HG03354 (cell line): ENCODE measurements around the gene YAE1.
"Not testable (repeated sequence)": the region's sequence is repeated elsewhere in the genome, so short reads cannot be mapped to it uniquely, and the experiment has no call there.

Source experiments
- ATAC-seq: cut with Tn5 transposase; IDR thresholded peaks from one replicate; pipeline ENCODE4 v1.9.1; 2021; ENCODE audit warnings: mild to moderate bottlenecking; ENCODE audit not compliant: unreplicated experiment, poor library complexity, severe bottlenecking

YAE1 gene, protein sequence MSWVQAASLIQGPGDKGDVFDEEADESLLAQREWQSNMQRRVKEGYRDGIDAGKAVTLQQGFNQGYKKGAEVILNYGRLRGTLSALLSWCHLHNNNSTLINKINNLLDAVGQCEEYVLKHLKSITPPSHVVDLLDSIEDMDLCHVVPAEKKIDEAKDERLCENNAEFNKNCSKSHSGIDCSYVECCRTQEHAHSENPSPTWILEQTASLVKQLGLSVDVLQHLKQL

DNA sequence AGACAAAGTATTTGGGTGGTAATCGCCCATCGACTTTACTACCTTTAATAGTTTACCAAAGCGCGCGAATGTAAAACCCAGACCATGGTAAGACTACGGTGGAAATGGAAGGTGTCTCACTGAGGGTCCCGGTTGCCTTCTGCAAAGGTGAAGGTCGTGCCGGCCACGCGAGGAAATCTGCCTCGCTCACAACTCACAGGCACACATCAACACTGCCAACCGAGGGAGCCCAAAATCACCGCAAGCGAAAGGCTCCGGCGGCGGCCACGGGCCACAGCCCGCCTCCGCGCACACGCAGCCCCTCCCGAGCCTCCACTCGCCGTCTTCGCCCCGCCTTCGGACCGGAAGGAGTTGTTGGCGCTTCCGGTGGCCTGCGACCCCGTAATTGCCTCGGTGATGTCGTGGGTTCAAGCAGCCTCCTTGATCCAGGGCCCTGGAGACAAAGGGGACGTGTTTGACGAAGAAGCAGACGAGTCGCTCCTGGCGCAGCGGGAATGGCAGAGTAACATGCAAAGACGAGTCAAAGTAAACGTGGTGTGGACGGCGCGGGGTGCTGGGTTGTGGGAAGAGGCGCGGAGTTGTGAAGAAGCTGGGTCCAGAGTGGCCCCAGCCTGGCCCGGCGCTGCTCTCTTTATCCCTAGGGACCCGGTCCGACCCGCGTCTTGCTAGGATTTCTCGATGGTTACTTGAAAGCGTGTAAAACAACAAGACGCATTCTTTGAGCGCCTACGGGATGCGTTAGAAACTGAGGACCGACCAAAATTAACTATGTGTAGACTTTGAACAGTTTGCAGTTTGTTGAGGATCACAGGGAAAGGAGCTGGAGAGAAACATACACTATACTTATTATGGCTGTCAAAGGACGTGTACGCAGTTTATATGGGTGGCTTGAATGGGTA, at the start of gene YAE1:
TSS of gene YAE1 (plus strand) at position 382 of the 899 bp plus-strand sequence. CDS start at position 397, 15 bp downstream.
- ATAC-seq, result peak; percentile 100

DNA sequence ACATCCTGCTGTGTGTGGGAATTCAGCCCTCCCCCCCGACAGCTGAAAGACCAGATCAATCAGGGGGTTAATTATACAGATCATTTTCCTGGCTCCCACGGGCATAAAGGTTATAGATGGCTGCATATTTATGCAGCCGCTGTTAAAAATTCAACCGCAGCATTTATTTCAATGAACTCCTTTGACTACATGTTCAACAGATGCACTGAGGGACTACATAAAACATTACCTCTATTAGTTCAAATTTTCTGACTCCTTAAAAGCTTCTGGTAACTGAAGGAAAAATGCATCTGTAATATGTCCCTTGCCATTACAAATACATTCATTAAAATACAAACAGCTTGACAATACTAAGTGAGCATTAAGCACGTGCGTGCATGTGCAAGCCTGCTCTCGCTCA, 49.7 kb upstream of the YAE1 start:
- ATAC-seq, result no peak

DNA sequence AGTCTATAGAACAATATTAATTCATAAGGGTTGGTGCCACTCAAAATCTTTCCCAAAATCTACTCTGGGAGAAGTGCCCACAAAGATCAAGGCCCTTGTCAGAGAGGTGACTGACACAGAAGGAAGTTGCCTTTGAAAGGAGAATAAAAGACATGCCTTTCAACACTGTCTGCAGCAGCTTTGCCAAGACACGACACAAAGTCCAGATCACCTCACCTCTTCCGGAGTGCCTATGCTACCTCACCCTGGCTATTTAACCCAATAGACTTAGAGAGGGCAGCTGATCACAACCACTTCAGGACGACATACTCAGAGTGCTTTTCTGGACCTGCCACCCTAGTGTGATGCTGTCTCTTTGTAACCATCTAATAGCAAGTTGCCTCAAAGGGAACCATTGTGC, 49.0 kb upstream of the YAE1 start:
- ATAC-seq, result no peak

DNA sequence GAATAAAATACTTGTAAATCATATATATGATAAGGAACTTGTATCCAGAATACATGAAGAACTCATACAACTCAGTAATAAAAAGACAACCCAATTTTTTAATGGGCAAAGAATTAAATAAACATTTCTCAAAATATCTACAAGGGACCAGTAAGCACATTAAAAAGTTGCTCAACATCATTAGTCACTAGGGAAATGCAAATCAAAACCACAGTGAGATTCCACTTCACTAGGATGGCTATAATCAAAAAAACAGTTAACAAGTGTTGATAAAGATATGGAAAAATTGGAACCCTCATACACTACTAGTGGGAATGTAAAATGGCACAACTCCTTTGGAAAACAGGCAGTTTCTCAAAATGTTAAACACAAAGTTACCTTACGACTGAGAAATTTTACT, 40.3 kb upstream of the YAE1 start:
- no peak for ATAC-seq

DNA sequence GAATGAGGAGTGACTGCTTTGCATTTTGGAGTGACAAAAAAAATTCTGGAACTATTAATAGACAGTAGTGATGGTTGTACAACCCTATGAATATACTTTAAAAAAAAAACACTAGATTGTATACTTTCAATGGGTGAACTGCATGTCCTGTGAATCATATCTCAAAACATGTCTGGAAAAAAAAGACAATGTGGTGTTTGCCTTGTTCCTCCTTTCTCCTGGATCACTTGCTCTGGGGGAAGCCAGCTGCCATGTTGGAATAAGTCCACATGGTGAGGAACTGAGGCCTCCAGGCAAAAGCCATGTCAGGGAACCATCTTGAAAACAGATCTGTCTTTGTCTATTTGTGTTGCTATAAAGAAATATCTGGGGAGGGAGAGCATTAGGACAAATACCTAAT, 39.5 kb upstream of the YAE1 start:
- ATAC-seq, result no peak

DNA sequence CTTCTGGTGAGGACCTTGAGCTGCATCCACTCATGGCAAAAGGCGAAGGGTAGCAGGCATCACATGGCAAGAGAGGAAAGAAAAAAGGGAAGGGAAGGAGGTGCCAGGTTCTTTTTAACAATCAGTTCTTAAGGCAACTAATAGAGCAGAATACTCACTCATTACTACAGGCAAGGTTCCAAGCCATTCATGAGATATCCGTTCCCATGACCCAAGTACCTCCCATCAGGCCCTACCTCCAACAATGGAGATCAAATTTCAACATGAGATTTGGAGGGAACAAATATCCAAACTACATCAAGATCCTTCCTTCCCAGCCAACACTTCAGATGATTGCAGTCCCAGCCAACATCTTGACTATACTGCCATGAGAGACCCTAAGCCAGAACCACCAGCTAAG, 38.9 kb upstream of the YAE1 start:
- ATAC-seq, result no peak

DNA sequence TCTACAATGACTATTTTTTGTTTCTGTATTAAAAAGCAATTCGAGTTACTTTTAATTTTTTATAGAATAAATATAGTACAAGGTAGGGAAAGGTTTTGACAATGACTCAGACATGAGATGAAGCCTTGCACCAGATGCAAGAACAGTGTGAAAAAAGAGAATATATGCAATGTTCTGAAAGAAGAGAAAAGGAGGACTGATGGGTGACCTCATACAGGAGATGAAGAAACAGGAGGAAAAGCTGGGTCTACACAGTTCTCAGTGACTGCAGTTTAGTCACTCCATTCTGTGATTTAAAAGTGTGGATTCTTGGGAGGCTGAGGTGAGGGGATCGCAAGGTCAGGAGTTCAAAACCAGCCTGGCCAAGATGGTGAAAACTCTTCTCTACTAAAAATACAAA, 38.3 kb upstream of the YAE1 start:
- no peak for ATAC-seq

DNA sequence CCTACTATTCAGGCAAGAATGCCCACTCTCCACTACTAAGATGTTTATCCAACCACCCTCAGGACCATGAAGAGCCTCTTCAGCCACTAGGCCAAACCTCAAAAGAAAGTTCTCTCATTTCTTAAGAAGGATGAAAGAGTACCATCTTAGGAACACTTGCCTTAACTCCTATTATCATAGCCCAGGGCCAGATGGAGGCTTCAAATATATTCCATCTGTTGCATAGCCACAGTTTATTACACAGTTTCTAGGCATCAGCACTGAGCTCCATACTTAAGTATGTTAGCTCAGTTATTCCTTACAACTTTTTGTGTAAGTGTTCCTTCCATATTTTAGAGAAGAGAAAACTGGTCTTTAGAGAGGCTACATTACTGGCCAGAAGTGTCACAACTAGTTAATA, 37.4 kb upstream of the YAE1 start:
- no peak for ATAC-seq

DNA sequence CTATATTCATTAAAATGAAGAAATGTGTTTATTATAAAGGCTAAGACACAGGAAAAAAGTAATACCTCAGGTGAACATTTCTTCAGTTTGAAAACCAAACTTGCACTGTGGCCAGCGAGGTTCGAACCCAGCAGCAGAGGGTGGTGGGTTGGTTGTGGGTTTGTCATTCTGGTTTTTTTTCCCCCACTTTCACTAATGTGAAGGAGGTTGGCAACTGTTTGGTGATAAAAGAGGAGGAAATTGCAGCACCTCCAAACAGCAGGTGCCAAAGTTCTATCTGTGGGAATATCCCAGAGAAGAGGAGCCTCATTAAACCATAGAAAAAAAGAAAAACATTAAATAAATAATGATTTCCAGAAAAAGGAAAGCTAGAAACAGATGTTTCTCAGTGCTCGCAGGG, 36.6 kb upstream of the YAE1 start:
- ATAC-seq, result no peak

DNA sequence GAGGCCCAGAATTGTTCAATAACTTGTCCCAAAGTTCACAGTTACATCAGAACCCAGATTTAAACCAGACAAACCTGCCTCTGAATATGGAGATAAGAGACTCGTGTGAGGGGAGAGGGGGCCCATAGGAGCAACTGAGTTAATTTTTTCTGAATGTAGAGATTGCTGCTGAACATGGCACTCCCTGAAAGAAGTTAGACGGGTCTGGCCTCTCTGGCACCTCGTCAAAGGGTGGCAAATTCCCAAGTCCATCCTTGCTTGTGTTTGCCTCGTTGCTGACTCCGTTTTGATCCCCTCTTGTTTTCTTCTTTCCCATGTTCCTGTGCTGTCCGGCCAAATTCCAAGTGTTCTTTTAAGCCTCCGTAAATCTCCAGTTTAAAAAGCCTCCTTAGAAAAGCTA, 35.2 kb upstream of the YAE1 start:
- no peak for ATAC-seq

DNA sequence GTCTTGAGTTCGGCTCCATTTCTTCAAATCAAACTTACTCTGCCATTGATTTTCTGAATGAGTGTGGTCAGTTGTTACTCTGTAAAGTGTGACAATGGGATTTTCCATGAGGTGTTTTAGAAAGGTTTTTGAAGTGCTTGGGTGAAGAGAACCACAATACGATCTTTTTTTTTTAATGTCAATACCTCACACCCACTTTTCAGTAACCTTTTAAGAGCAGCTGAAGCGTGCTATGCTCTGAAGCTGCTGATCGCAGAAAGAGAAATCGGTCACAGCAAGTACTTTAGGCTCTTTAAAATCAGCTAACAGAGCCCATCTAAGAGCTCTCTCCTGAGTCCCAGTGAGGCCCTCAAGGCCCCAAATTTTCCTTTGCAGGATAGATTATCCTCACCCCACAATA, 34.4 kb upstream of the YAE1 start:
- ATAC-seq, result no peak

DNA sequence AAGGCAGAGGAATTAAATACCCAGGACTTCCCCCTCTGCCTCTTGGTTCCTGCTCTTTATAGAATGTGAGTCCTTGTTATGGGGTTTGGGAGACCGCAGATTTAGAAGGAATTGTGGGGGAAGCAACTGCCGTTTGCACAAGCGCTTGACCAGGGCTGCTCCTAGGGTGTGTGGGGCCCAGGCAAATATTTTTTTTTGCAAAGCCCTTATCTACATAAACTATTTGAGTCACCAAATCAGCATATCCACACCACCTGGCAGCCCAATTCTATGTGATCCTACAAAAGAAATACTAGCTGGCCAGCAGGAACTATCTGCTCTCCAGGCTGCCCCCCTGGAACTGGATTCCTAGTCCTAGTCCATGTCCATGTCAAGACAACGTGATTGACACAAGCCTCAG, 33.4 kb upstream of the YAE1 start:
- no peak for ATAC-seq

DNA sequence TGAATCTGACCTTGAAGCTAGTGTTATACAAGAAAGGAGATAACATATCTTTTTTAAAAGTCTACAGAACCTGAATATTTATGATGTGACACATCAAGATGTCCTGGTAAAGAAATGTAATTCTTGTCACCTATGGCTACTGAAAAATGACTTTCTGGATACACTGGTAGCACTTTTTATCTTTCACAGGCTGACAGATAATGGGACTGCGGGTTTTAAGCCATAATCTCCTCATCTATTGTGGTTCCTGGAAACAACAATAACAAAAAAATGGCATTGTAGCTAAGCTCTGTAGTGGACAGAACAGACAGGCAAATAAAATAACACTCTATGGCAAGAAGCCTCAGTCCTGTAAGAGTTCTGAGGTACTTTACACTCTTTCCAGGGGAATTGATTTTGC, 31.6 kb upstream of the YAE1 start:
- no peak for ATAC-seq

DNA sequence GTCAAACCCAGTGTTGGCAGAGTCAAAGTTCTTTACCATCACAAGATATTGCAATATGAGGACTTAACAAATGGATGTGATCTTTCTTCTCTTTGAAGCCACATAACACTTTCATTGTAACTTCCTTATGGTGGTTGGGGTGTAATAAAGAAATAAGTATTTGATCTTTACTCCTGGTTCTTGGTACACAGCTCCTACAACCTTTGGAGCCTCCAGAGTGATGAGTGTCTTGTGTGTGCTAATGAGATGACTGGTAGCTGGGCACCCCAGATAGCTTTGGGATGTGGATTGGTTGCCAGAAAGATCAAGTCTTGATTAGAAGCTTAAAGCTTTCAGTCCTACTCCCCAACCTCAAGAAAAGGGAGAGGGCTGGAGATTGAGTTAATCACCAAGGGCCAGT, 31.1 kb upstream of the YAE1 start:
- ATAC-seq, result no peak

DNA sequence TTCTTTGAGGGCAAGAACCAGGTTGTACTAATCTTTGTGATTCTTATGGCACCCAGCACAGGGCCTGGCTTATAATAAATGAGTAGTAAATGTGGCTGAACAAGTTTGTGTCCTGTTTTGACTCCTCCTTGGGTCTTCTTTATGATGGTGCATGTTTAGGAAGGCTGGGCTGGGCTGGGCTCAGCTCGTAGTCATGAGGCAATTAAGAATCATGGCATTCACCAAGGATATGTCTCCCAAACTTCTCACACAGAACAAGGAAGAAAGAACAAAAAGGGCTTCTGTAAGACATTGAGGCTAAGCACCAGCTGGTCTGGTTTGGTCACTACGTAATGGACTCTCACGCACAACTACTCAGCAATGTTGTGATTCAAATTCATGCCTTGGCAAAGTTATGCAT, 30.5 kb upstream of the YAE1 start:
- no peak for ATAC-seq

DNA sequence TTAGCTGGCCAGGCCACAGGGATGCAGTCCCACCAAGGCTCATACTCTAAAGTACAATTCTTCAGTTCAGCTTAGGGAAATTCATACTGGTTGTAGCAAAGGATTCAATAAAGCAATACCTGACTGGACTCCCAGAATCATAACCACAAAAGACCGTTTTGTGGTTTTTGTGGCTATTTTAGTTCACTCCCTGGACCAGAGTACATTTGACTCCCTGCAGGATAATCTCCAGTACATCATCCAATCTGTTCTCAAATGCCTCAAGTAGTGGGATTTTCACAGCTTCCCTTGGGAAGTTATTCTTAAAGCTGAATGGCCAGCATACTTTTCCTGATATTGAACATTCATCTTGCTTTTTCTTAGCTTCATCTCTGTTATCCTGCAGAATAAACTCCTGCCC, 29.3 kb upstream of the YAE1 start:
- no peak for ATAC-seq

DNA sequence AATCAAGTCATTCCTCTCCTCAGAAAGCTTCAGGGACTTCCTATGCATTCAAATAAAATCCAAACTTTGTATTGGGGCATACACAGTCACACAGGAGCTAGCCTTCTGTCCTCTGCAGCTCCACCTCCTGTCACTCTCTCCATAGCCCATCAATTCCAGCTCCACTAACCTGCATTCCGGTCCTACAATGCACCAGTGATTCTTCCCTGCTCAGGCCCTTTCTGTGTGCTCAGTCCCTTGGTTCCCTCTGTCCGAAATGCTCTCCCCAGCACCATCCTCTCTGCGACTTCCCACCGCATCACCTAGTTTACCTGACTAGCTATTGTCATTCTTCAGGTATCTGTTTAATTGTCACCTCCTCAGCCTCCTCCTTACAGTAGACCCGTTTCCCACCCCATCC, 26.4 kb upstream of the YAE1 start:
- ATAC-seq, result no peak

DNA sequence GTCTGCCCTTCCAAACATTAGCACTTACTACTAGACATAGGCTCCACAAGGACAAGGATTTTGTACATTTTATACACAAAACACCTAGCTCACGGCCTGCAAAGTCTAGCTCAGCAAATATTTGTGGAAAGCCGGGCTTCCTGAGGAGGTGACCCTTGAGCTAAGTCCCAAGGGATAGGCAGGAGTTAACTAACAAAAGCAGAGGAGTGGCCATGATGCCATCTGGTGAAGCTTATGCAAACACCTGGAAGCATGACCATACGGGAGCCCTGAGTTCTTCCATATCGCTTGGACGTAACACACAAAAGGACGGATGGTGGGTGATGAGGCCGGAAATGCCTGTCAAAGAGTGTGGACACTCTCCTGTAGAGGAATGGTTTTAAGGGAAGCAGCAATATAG, 25.9 kb upstream of the YAE1 start:
- no peak for ATAC-seq

DNA sequence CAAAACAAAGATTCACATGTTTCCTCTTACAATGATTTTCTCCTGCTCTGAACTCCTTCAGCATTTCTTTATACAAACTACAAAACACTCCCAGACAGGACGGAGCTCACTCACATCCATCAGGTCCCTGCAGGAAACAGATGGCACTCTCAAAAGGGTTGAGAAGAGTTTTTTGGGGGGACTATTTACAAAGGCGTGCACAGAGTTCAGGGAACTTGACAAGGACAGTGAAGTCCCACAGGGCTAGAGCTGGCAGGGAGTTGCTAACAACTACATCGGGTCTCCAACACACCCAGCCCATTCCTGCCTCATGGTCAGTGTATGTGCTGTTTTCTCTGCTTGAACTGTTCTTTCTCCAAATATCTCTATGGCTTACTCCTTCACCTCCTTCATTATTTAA, 24.7 kb upstream of the YAE1 start:
- ATAC-seq, result no peak

DNA sequence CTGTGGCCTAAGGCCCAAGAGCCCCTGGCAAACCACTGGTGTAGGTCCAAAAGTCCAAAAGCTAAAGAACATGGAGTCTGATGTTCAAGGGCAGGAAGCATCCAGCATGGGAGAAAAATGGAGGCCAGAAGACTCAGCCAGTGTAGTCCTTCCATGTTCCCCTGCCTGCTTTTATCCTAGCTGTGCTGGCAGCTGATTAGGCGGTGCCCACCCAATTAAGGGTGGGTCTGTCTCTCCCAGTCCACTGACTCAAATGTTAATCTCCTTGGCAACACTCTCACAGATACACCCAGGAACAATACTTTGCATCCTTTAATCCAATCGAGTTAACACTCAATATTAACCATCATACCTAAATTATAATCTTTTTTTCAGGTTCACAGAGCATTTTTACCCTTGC, 21.4 kb upstream of the YAE1 start:
- ATAC-seq, result not testable (repeated sequence)

DNA sequence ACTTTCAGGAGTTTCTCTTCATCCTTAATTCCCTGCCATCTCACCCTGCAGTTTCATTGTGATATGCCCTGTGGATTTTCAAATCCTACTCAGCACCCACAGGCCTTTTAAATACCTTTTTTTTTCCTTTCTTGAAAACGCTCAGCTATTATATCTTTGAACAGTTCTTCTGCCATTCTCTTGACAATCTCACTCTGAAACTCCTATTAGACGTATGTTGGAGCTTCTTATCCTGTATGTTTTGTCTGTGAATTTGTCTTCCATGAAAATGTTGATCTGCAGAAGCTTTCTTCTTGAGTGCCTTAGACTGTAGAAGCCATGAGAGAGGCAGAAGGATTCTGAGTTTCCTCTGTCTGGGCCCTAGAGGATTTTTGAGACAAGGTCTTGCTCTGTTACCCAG, 18.9 kb upstream of the YAE1 start:
- no peak for ATAC-seq
